ENCODE results near the gene FGD5. TPM values are rescaled to one million over a fixed set of nuclear protein-coding genes. Genes with fewer than 3 reads are reported as not detected.

Gene FGD5
- total RNA-seq, 1 donor from 2014 or later = 16.3 TPM

GRCh38 chr3:14863333-14864100 lies 44.8 kb downstream of the FGD5 start:
- no peak for DNase-seq
- intact Hi-C loops (cut with micrococcal nuclease) = no loop called here
- no peak for ATAC-seq

- no peak for DNase-seq
- intact Hi-C loops (cut with micrococcal nuclease) = no loop called here
- ATAC-seq = no peak
Measured at GRCh38 chr3:14864131-14864530, 45.4 kb downstream of the FGD5 start.

- no peak for ATAC-seq
- DNase-seq = no peak
- intact Hi-C loops (cut with micrococcal nuclease) = no loop called here
Measured at GRCh38 chr3:14866627-14867026, 47.9 kb downstream of the FGD5 start.

GRCh38 chr3:14867936-14868570 lies 49.3 kb downstream of the FGD5 start:
- DNase-seq (no peak), ATAC-seq (no peak)
- intact Hi-C loops (cut with micrococcal nuclease) = no loop called here

- intact Hi-C loops (cut with micrococcal nuclease) = no loop called here
- ATAC-seq (no peak), DNase-seq (no peak)
Measured at GRCh38 chr3:14869917-14870782, 51.4 kb downstream of the FGD5 start.

GRCh38 chr3:14870783-14871060 lies 52.0 kb downstream of the FGD5 start:
- DNase-seq = no peak
- ATAC-seq = no peak
- intact Hi-C loops (cut with micrococcal nuclease) = no loop called here

GRCh38 chr3:14871456-14872200 lies 52.9 kb downstream of the FGD5 start:
- DNase-seq (no peak), ATAC-seq (no peak)
- intact Hi-C loops (cut with micrococcal nuclease) = no loop called here

GRCh38 chr3:14872706-14873105 lies 53.9 kb downstream of the FGD5 start:
- no peak for ATAC-seq
- no peak for DNase-seq
- intact Hi-C loops (cut with micrococcal nuclease) = no loop called here

- intact Hi-C loops (cut with micrococcal nuclease) = no loop called here
- no peak for DNase-seq
- ATAC-seq = no peak
Measured at GRCh38 chr3:14874784-14875183, 56.0 kb downstream of the FGD5 start.

- intact Hi-C loops (cut with micrococcal nuclease) = no loop called here
- ATAC-seq = no peak
- no peak for DNase-seq
Measured at GRCh38 chr3:14875411-14876175, 56.8 kb downstream of the FGD5 start.

- ATAC-seq = peak; percentile 72
- intact Hi-C loops (cut with micrococcal nuclease) = no loop called here
- peak; percentile 51 for DNase-seq
Measured at GRCh38 chr3:14876921-14877333, 58.2 kb downstream of the FGD5 start.

GRCh38 chr3:14877469-14877868 lies 58.7 kb downstream of the FGD5 start:
- intact Hi-C loops (cut with micrococcal nuclease) = no loop called here
- no peak for DNase-seq
- ATAC-seq = no peak

- ATAC-seq (peak; percentile 60), DNase-seq (peak; percentile 51)
- intact Hi-C loops (cut with micrococcal nuclease) = no loop called here
Measured at GRCh38 chr3:14879211-14879874, 60.6 kb downstream of the FGD5 start.

GRCh38 chr3:14880447-14881106 lies 61.8 kb downstream of the FGD5 start:
- DNase-seq (no peak), ATAC-seq (no peak)
- intact Hi-C loops (cut with micrococcal nuclease) = no loop called here

- DNase-seq (no peak), ATAC-seq (no peak)
- intact Hi-C loops (cut with micrococcal nuclease) = no loop called here
Measured at GRCh38 chr3:14883226-14883625, 64.5 kb downstream of the FGD5 start.

- intact Hi-C loops (cut with micrococcal nuclease) = no loop called here
- no peak for DNase-seq
- no peak for ATAC-seq
Measured at GRCh38 chr3:14884665-14885064, 65.9 kb downstream of the FGD5 start.

- intact Hi-C loops (cut with micrococcal nuclease) = no loop called here
- ATAC-seq (peak; percentile 38), DNase-seq (no peak)
Measured at GRCh38 chr3:14885307-14885706, 66.5 kb downstream of the FGD5 start.

- intact Hi-C loops (cut with micrococcal nuclease) = no loop called here
- DNase-seq (no peak), ATAC-seq (no peak)
Measured at GRCh38 chr3:14886101-14886500, 67.3 kb downstream of the FGD5 start.
